HG03159 (cell line): ENCODE data around the gene PSAPL1.

Experiments
- ATAC-seq: cut with Tn5 transposase; IDR thresholded peaks from one replicate; pipeline ENCODE4 v1.9.1; 2021; ENCODE audit warnings: mild to moderate bottlenecking, moderate library complexity; ENCODE audit not compliant: unreplicated experiment

The PSAPL1 gene

GRCh38 chr4:7420661-7421040 is 14.1 kb downstream of the PSAPL1 start:
- no peak for ATAC-seq

- no peak for ATAC-seq
Measured at GRCh38 chr4:7419961-7420660, 14.6 kb downstream of the PSAPL1 start.

GRCh38 chr4:7418131-7418943 is 16.4 kb downstream of the PSAPL1 start:
- no peak for ATAC-seq

GRCh38 chr4:7417639-7418038 is 17.1 kb downstream of the PSAPL1 start:
- ATAC-seq = no peak

GRCh38 chr4:7416745-7417432 is 17.8 kb downstream of the PSAPL1 start:
- ATAC-seq = no peak

GRCh38 chr4:7415927-7416686 is 18.6 kb downstream of the PSAPL1 start:
- no peak for ATAC-seq

GRCh38 chr4:7414736-7415510 is 19.8 kb downstream of the PSAPL1 start:
- no peak for ATAC-seq

GRCh38 chr4:7414046-7414445 is 20.7 kb downstream of the PSAPL1 start:
- no peak for ATAC-seq

GRCh38 chr4:7412554-7412912 is 22.2 kb downstream of the PSAPL1 start:
- ATAC-seq = no peak

GRCh38 chr4:7411896-7412553 is 22.7 kb downstream of the PSAPL1 start:
- no peak for ATAC-seq

- no peak for ATAC-seq
Measured at GRCh38 chr4:7411491-7411890, 23.2 kb downstream of the PSAPL1 start.

GRCh38 chr4:7410446-7410845 is 24.3 kb downstream of the PSAPL1 start:
- ATAC-seq = no peak

GRCh38 chr4:7408166-7408565 is 26.6 kb downstream of the PSAPL1 start:
- ATAC-seq = no peak

GRCh38 chr4:7403001-7403400 is 31.7 kb downstream of the PSAPL1 start:
- ATAC-seq = no peak

GRCh38 chr4:7402526-7402925 is 32.2 kb downstream of the PSAPL1 start:
- ATAC-seq = no peak

- no peak for ATAC-seq
Measured at GRCh38 chr4:7400671-7401298, 33.9 kb downstream of the PSAPL1 start.

GRCh38 chr4:7399440-7400234 is 35.1 kb downstream of the PSAPL1 start:
- ATAC-seq = no peak

GRCh38 chr4:7398788-7399439 is 35.8 kb downstream of the PSAPL1 start:
- ATAC-seq = no peak
